Thyroid gland (tissue), 4 donors: ENCODE measurements around the gene BACE1.

ENCODE experiments used
- POLR2A ChIP-seq, 2 donors: fragments of 450-650 bp; IDR thresholded peaks; one replicate each; pipeline ENCODE4 v1.6.1; 2017; ENCODE audit warnings: antibody characterized with exemption in 2 of 2, mild to moderate bottlenecking in 2 of 2, moderate library complexity in 1 of 2
- TF ChIP-seq, protein P1 (sequence below), 6 experiments: fragments of 200-600 bp in 3 of 6; fragments of 450-650 bp in 3 of 6; sonication (generic) in 3 of 6; IDR thresholded peaks; one replicate each; pipeline ENCODE4 v1.5.1; 2016 to 2019; ENCODE audit warnings: antibody characterized with exemption in 6 of 6, mild to moderate bottlenecking in 2 of 6, inconsistent platforms in 1 of 6, moderate library complexity in 1 of 6

GRCh38 chr11:117313828-117314768, 2.0 kb downstream of the BACE1 start:
- TF ChIP-seq, protein P1, sequence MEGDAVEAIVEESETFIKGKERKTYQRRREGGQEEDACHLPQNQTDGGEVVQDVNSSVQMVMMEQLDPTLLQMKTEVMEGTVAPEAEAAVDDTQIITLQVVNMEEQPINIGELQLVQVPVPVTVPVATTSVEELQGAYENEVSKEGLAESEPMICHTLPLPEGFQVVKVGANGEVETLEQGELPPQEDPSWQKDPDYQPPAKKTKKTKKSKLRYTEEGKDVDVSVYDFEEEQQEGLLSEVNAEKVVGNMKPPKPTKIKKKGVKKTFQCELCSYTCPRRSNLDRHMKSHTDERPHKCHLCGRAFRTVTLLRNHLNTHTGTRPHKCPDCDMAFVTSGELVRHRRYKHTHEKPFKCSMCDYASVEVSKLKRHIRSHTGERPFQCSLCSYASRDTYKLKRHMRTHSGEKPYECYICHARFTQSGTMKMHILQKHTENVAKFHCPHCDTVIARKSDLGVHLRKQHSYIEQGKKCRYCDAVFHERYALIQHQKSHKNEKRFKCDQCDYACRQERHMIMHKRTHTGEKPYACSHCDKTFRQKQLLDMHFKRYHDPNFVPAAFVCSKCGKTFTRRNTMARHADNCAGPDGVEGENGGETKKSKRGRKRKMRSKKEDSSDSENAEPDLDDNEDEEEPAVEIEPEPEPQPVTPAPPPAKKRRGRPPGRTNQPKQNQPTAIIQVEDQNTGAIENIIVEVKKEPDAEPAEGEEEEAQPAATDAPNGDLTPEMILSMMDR (IDR thresholded peaks at IDR 0.05): no peak
- TF ChIP-seq POLR2A (IDR thresholded peaks at IDR 0.05): no peak
